H9 (cell line): ENCODE measurements around the gene OR2H1. TPM values are rescaled to one million over a fixed set of nuclear protein-coding genes. Genes with fewer than 3 reads are reported as not detected.

Experiments
- DNase-seq: peaks from one replicate; pipeline ENCODE4 v3.0.0-alpha.2; 2017
- H2AFZ ChIP-seq: one replicate; pipeline ENCODE4 v1.6.1; 2013; ENCODE audit warnings: mild to moderate bottlenecking, low read length, control low read depth, moderate library complexity
- H2AK5ac ChIP-seq: 2 replicates; pipeline ENCODE4 v1.6.1; 2013; ENCODE audit warnings: low read length, control low read depth, mixed read lengths; ENCODE audit not compliant: insufficient read length
- H2BK120ac ChIP-seq: one replicate; pipeline ENCODE4 v1.6.1; 2013; ENCODE audit warnings: low read depth, mild to moderate bottlenecking, low read length, control low read depth, inconsistent platforms; ENCODE audit not compliant: poor library complexity, severe bottlenecking
- H2BK12ac ChIP-seq: 2 replicates; pipeline ENCODE4 v1.6.1; 2013; ENCODE audit warnings: low read length, control low read depth, mixed read lengths, low read depth; ENCODE audit not compliant: insufficient read length
- H2BK15ac ChIP-seq: 2 replicates; pipeline ENCODE4 v1.6.1; 2013; ENCODE audit warnings: low read depth, low read length, control low read depth
- H2BK20ac ChIP-seq: one replicate; pipeline ENCODE4 v1.6.1; 2013; ENCODE audit warnings: low read depth, mild to moderate bottlenecking, low read length, control low read depth, inconsistent platforms; ENCODE audit not compliant: poor library complexity, severe bottlenecking
- H2BK5ac ChIP-seq: 2 replicates; pipeline ENCODE4 v1.6.1; 2013; ENCODE audit warnings: low read length, control low read depth, mixed read lengths; ENCODE audit not compliant: insufficient read length
- H3K14ac ChIP-seq: 2 replicates; pipeline ENCODE4 v1.6.1; 2013; ENCODE audit warnings: low read length, control low read depth; ENCODE audit not compliant: insufficient read depth
- H3K18ac ChIP-seq: 2 replicates; pipeline ENCODE4 v1.6.1; 2013; ENCODE audit warnings: low read depth, mild to moderate bottlenecking, mixed read lengths, low read length, control low read depth; ENCODE audit not compliant: insufficient read length
- H3K23ac ChIP-seq: 2 replicates; pipeline ENCODE4 v1.6.1; 2013; ENCODE audit warnings: low read length, control low read depth, mixed read lengths, low read depth; ENCODE audit not compliant: insufficient read length
- H3K23me2 ChIP-seq: 2 replicates; pipeline ENCODE4 v1.6.1; 2013; ENCODE audit warnings: low read depth, mild to moderate bottlenecking, mixed read lengths, low read length, control low read depth; ENCODE audit not compliant: insufficient read length, poor library complexity, severe bottlenecking
- H3K27ac ChIP-seq: 2 replicates; pipeline ENCODE4 v1.5.1; 2013; ENCODE audit warnings: low read length, control low read depth, mixed read lengths, low read depth; ENCODE audit not compliant: insufficient read length
- H3K27me3 ChIP-seq: 2 replicates; pipeline ENCODE4 v1.6.1; 2013; ENCODE audit warnings: low read length, control low read depth, inconsistent platforms; ENCODE audit not compliant: insufficient read depth
- H3K4ac ChIP-seq: 2 replicates; pipeline ENCODE4 v1.6.1; 2013; ENCODE audit warnings: low read depth, mild to moderate bottlenecking, control low read depth, inconsistent platforms, low read length, moderate library complexity
- H3K4me1 ChIP-seq: 2 replicates; pipeline ENCODE4 v1.6.1; 2013; ENCODE audit warnings: low read length, control low read depth, inconsistent platforms; ENCODE audit not compliant: insufficient read depth
- H3K4me2 ChIP-seq: 2 replicates; pipeline ENCODE4 v1.6.1; 2013; ENCODE audit warnings: low read length, control low read depth, mixed read lengths; ENCODE audit not compliant: insufficient read length, insufficient read depth
- H3K56ac ChIP-seq: 2 replicates; pipeline ENCODE4 v1.6.1; 2013; ENCODE audit warnings: low read depth, mild to moderate bottlenecking, mixed read lengths, low read length, control low read depth; ENCODE audit not compliant: insufficient read length
- H3K79me1 ChIP-seq: 2 replicates; pipeline ENCODE4 v1.6.1; 2013; ENCODE audit warnings: low read depth, mild to moderate bottlenecking, moderate library complexity, low read length, control low read depth, inconsistent platforms; ENCODE audit not compliant: insufficient read depth, poor library complexity, severe bottlenecking
- H3K79me2 ChIP-seq: 2 replicates; pipeline ENCODE4 v1.6.1; 2013; ENCODE audit warnings: low read length, control low read depth, inconsistent platforms; ENCODE audit not compliant: insufficient read depth
- H3K9ac ChIP-seq: 2 replicates; pipeline ENCODE4 v1.6.1; 2013; ENCODE audit warnings: low read length, control low read depth, mixed read lengths; ENCODE audit not compliant: insufficient read length; ENCODE audit errors: extremely low read depth
- H3K9me3 ChIP-seq: one replicate; pipeline ENCODE4 v1.6.1; 2013; ENCODE audit warnings: low read depth, low read length, inconsistent platforms; ENCODE audit not compliant: control insufficient read depth
- H3T11ph ChIP-seq: one replicate; pipeline ENCODE4 v1.6.1; 2013; ENCODE audit warnings: mild to moderate bottlenecking, low read length, control low read depth, inconsistent platforms
- H4K20me1 ChIP-seq: one replicate; pipeline ENCODE4 v1.6.1; 2013; ENCODE audit not compliant: control insufficient read depth, insufficient read length, insufficient read depth
- H4K5ac ChIP-seq: 2 replicates; pipeline ENCODE4 v1.6.1; 2013; ENCODE audit warnings: low read depth, mild to moderate bottlenecking, mixed read lengths, low read length, control low read depth; ENCODE audit not compliant: insufficient read length
- H4K8ac ChIP-seq: replicated peaks from 2 replicates; pipeline ENCODE4 v1.6.1; 2013; ENCODE audit warnings: low read length, control low read depth, mixed read lengths, low read depth; ENCODE audit not compliant: insufficient read length
- H4K91ac ChIP-seq: 2 replicates; pipeline ENCODE4 v1.6.1; 2013; ENCODE audit warnings: low read depth, mild to moderate bottlenecking, moderate library complexity, mixed read lengths, low read length, control low read depth; ENCODE audit not compliant: insufficient read length
- H3K27ac Mint-ChIP-seq, 3 experiments: 2 replicates in 2 of 3; 3 replicates in 1 of 3; pipeline ENCODE4 v1.8.0; 2020 to 2021; ENCODE audit warnings: mixed read lengths in 3 of 3, mild to moderate bottlenecking in 1 of 3, moderate library complexity in 1 of 3
- H3K27me3 Mint-ChIP-seq: 2 replicates; pipeline ENCODE4 v1.8.0; 2021; ENCODE audit warnings: low read depth, mild to moderate bottlenecking, moderate library complexity, mixed read lengths
- H3K36me3 Mint-ChIP-seq, 3 experiments: 2 replicates in 2 of 3; 3 replicates in 1 of 3; pipeline ENCODE4 v1.8.0; 2020 to 2021; ENCODE audit warnings: low read depth in 3 of 3, mixed read lengths in 3 of 3; ENCODE audit not compliant: insufficient read depth in 1 of 3
- H3K4me1 Mint-ChIP-seq, 2 experiments: 2 replicates each; pipeline ENCODE4 v1.8.0; 2020; ENCODE audit warnings: mixed read lengths in 2 of 2
- H3K4me3 Mint-ChIP-seq, 2 experiments: 2 replicates in 1 of 2; 3 replicates in 1 of 2; pipeline ENCODE4 v1.8.0; 2020 to 2021; ENCODE audit warnings: mild to moderate bottlenecking in 2 of 2, mixed read lengths in 2 of 2, moderate library complexity in 1 of 2
- H3K9me3 Mint-ChIP-seq, 2 experiments: 2 replicates in 1 of 2; 3 replicates in 1 of 2; pipeline ENCODE4 v1.8.0; 2020; ENCODE audit warnings: mild to moderate bottlenecking in 2 of 2, mixed read lengths in 2 of 2, moderate library complexity in 1 of 2
- WGBS: extraction: QIAGEN DNeasy Blood & Tissue Kit; methylation state at CpG from one replicate; pipeline ENCODE4 v1.1.7; 2013; ENCODE audit warnings: missing lambda C conversion rate, low lambda C conversion rate, mixed read lengths; ENCODE audit not compliant: insufficient read length; ENCODE audit errors: extremely low coverage; 5-methylcytosine and 5-hydroxymethylcytosine counted together
- total RNA-seq: library from RNA; stranded (reverse); gene quantifications from 2 replicates; pipeline ENCODE4 v1.2.1, GENCODE V29; 2021
- TF ChIP-seq, protein P1 (sequence below): fragments of 200-600 bp; sonication (generic); conservative IDR thresholded peaks from 3 replicates; pipeline ENCODE4 v1.8.0; 2021; ENCODE audit warnings: antibody characterized with exemption, mild to moderate bottlenecking

Gene OR2H1
- total RNA-seq, 1 experiment from 2014 or later, result not detected

- no peaks in the 10 kb centered on the region for H3K79me1 ChIP-seq
- no peak overlapping the region for H3T11ph ChIP-seq
- H3K18ac ChIP-seq, result no peak overlapping the region
- H3K14ac ChIP-seq, result no peak overlapping the region
- no peak overlapping the region for H2BK15ac ChIP-seq
- no peaks in the 10 kb centered on the region for H3K4me1 ChIP-seq
- no peak overlapping the region for H2BK20ac ChIP-seq
- no peaks in the 10 kb centered on the region; a peak in 1 of 5 replicates for H3K9me3 Mint-ChIP-seq
- no peak overlapping the region for H4K8ac ChIP-seq
- no peak overlapping the region for H3K56ac ChIP-seq
- H2BK5ac ChIP-seq, result no peak overlapping the region
- H4K20me1 ChIP-seq, result no peaks in the 10 kb centered on the region
- no peak overlapping the region for H3K4ac ChIP-seq
- no peak overlapping the region for H2AK5ac ChIP-seq
- no peaks in the 10 kb centered on the region for H3K23me2 ChIP-seq
- H3K4me1 Mint-ChIP-seq, result peaks cover 4 to 11% of the 10 kb centered on the region in 2 experiments
- no peak overlapping the region for H3K23ac ChIP-seq
- no peak overlapping the region for H4K5ac ChIP-seq
- H2BK120ac ChIP-seq, result no peak overlapping the region
- no peak overlapping the region for H3K4me3 Mint-ChIP-seq
- no peak overlapping the region for H2AFZ ChIP-seq
- peak; percentile 8 for DNase-seq
- H4K91ac ChIP-seq, result no peak overlapping the region
- no CpG with 5 or more reads among the region's 11 CpGs for WGBS
- no peak overlapping the region for H3K9ac ChIP-seq
- H3K27me3 ChIP-seq, result no peaks in the 10 kb centered on the region
- H3K36me3 Mint-ChIP-seq, result no peaks in the 10 kb centered on the region
- H3K27ac ChIP-seq, result no peak overlapping the region
- H2BK12ac ChIP-seq, result no peak overlapping the region
- H3K27ac Mint-ChIP-seq, result no peak overlapping the region
- H3K9me3 ChIP-seq, result no peaks in the 10 kb centered on the region
- no peaks in the 10 kb centered on the region for H3K79me2 ChIP-seq
- H3K27me3 Mint-ChIP-seq, result peaks cover 7% of the 10 kb centered on the region
- no peak overlapping the region for H3K4me2 ChIP-seq
- TF ChIP-seq, protein P1, sequence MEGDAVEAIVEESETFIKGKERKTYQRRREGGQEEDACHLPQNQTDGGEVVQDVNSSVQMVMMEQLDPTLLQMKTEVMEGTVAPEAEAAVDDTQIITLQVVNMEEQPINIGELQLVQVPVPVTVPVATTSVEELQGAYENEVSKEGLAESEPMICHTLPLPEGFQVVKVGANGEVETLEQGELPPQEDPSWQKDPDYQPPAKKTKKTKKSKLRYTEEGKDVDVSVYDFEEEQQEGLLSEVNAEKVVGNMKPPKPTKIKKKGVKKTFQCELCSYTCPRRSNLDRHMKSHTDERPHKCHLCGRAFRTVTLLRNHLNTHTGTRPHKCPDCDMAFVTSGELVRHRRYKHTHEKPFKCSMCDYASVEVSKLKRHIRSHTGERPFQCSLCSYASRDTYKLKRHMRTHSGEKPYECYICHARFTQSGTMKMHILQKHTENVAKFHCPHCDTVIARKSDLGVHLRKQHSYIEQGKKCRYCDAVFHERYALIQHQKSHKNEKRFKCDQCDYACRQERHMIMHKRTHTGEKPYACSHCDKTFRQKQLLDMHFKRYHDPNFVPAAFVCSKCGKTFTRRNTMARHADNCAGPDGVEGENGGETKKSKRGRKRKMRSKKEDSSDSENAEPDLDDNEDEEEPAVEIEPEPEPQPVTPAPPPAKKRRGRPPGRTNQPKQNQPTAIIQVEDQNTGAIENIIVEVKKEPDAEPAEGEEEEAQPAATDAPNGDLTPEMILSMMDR, result no peak
These were observed 49.6 kb downstream of the OR2H1 start for GRCh38 chr6:29506446-29507067.
